HepG2 (cell line): ENCODE data around the gene WDR93. TPM values are rescaled to one million over a fixed set of nuclear protein-coding genes. Genes with fewer than 3 reads are reported as not detected.

Experiments used
- ATAC-seq: fragments of 200-7000 bp; cut with Tn5 transposase; 3 replicates; pipeline ENCODE4 v1.9.1; 2020; ENCODE audit warnings: mild to moderate bottlenecking, moderate library complexity
- BruUV-seq: library from RNA; stranded (reverse); fragments of 400-500 nt; replicated peaks from 2 replicates; lab custom pipeline; 2021; lab: Mats Ljungman, UMichigan
- CTCF ChIA-PET: fragments of 300-600 bp; formaldehyde crosslinking; extraction: SDS; loops from one replicate; lab custom pipeline; 2021; ENCODE audit warnings: low total read pairs, inconsistent platforms, low intra/inter-chr PET ratio; lab: Yijun Ruan, JAX
- POLR2A ChIA-PET: fragments of 350-600 bp; sonication (Branson Sonifier 250); formaldehyde crosslinking; loops from one replicate; lab custom pipeline; 2020; ENCODE audit warnings: antibody characterized with exemption, inconsistent platforms; lab: Yijun Ruan, JAX
- DNase-seq: peaks from one replicate; pipeline ENCODE4 v3.0.0-alpha.2; 2015; ENCODE audit warnings: low spot score
- FAIRE-seq: peaks from 3 replicates; lab custom pipeline; 2011; peaks lifted over from hg19 to GRCh38; lab: Jason Lieb, UNC
- H2AFZ ChIP-seq: one replicate; pipeline ENCODE4 v1.6.1; 2011; ENCODE audit warnings: low read length, inconsistent platforms
- H3K27ac ChIP-seq: fragments of 300-600 bp; 3 replicates; pipeline ENCODE4 v1.8.0; 2011; ENCODE audit warnings: mixed run types, mild to moderate bottlenecking, mixed read lengths, low read length, inconsistent platforms; ENCODE audit not compliant: insufficient read depth; ENCODE audit errors: extremely low read length
- H3K27me3 ChIP-seq, 2 experiments: fragments of 200-600 bp in 1 of 2; 2 replicates in 1 of 2; 3 replicates in 1 of 2; pipeline versions ENCODE4 v1.6.0 to v1.8.0; 2011; ENCODE audit warnings: low read length in 2 of 2, mild to moderate bottlenecking in 2 of 2, moderate library complexity in 2 of 2, inconsistent platforms in 1 of 2; ENCODE audit not compliant: insufficient read depth in 2 of 2, control insufficient read depth in 1 of 2
- H3K36me3 ChIP-seq, 2 experiments: fragments of 200-600 bp in 1 of 2; replicated peaks in 1 of 2; 2 replicates in 1 of 2; 3 replicates in 1 of 2; pipeline versions ENCODE4 v1.5.1 to v1.8.0; 2011; ENCODE audit warnings: low read length in 2 of 2, inconsistent platforms in 1 of 2; ENCODE audit not compliant: insufficient read depth in 2 of 2, control insufficient read depth in 1 of 2
- H3K4me1 ChIP-seq: 2 replicates; pipeline ENCODE4 v1.5.1; 2012; ENCODE audit warnings: low read length, inconsistent platforms; ENCODE audit not compliant: insufficient read depth
- H3K4me2 ChIP-seq: 2 replicates; pipeline ENCODE4 v1.6.0; 2011; ENCODE audit warnings: low read depth, low read length, inconsistent platforms
- H3K4me3 ChIP-seq, 3 experiments: fragments of 200-600 bp in 1 of 3; sonication (generic), shearing (Covaris generic) in 1 of 3; replicated peaks in 1 of 3; 2 replicates each; pipeline ENCODE4 v1.5.1; 2011 to 2016; ENCODE audit warnings: low read length in 3 of 3, inconsistent platforms in 2 of 3, low read depth in 2 of 3, mild to moderate bottlenecking in 2 of 3, control low read depth in 1 of 3, mixed read lengths in 1 of 3; ENCODE audit not compliant: insufficient read depth in 1 of 3
- H3K79me2 ChIP-seq: one replicate; pipeline ENCODE4 v1.6.1; 2011; ENCODE audit warnings: low read length, inconsistent platforms; ENCODE audit not compliant: insufficient read depth
- H3K9ac ChIP-seq: 2 replicates; pipeline ENCODE4 v1.6.0; 2011; ENCODE audit warnings: mild to moderate bottlenecking, low read depth, low read length, inconsistent platforms; ENCODE audit not compliant: insufficient read depth
- H3K9me3 ChIP-seq: 2 replicates; pipeline ENCODE4 v1.5.1; 2012; ENCODE audit warnings: mild to moderate bottlenecking, low read length
- H4K20me1 ChIP-seq: 2 replicates; pipeline ENCODE4 v1.6.0; 2011; ENCODE audit warnings: inconsistent platforms, mild to moderate bottlenecking, low read length, moderate library complexity; ENCODE audit not compliant: insufficient read depth
- CEBPG ChIP-seq: IDR thresholded peaks from 2 replicates; pipeline ENCODE4 v1.6.1; 2016
- CENPBD1 ChIP-seq: sonication (generic); formaldehyde crosslinking; IDR thresholded peaks from 2 replicates; pipeline ENCODE4 v1.8.0; 2022; ENCODE audit warnings: missing genetic modification reagents, low read depth, mild to moderate bottlenecking, borderline replicate concordance
- HOXA9 ChIP-seq: sonication (generic); formaldehyde crosslinking; IDR thresholded peaks from 2 replicates; pipeline ENCODE4 v1.8.1; 2022; ENCODE audit warnings: missing genetic modification reagents, mild to moderate bottlenecking, moderate library complexity, borderline replicate concordance
- KDM6A ChIP-seq: IDR thresholded peaks from 2 replicates; pipeline ENCODE4 v1.6.1; 2016; ENCODE audit warnings: low read depth
- NFKBIZ ChIP-seq: IDR thresholded peaks from 2 replicates; pipeline ENCODE4 v1.6.1; 2018; ENCODE audit warnings: missing genetic modification reagents, missing compliant biosample characterization
- RAD51 ChIP-seq: fragments of 450-650 bp; IDR thresholded peaks from 2 replicates; pipeline ENCODE4 v1.6.1; 2016; ENCODE audit warnings: borderline replicate concordance
- RFX5 ChIP-seq: IDR thresholded peaks from 2 replicates; pipeline ENCODE4 v1.6.1; 2011; ENCODE audit warnings: low read depth, low read length, improper control_type of control experiment
- SRF ChIP-seq: IDR thresholded peaks from 2 replicates; pipeline ENCODE4 v1.6.1; 2011; ENCODE audit warnings: mild to moderate bottlenecking, low read depth, low read length, moderate library complexity
- THAP9 ChIP-seq: sonication (generic); formaldehyde crosslinking; IDR thresholded peaks from 2 replicates; pipeline ENCODE4; 2020; ENCODE audit warnings: missing genetic modification reagents, mild to moderate bottlenecking, borderline replicate concordance
- U2AF2 ChIP-seq: fragments of 200-400 bp; formaldehyde crosslinking; IDR thresholded peaks from 2 replicates; pipeline ENCODE4 v1.6.1; 2017; ENCODE audit warnings: low read depth, mild to moderate bottlenecking, low read length
- ZBTB7B ChIP-seq: sonication (generic); formaldehyde crosslinking; IDR thresholded peaks from 2 replicates; pipeline ENCODE4 v1.4.0; 2020; ENCODE audit warnings: missing genetic modification reagents
- ZNF121 ChIP-seq: sonication (generic); formaldehyde crosslinking; IDR thresholded peaks from 2 replicates; pipeline ENCODE4 v1.5.0; 2020; ENCODE audit warnings: mild to moderate bottlenecking, missing genetic modification reagents
- ZNF251 ChIP-seq: sonication (generic); formaldehyde crosslinking; IDR thresholded peaks from 2 replicates; pipeline ENCODE4 v1.9.0; 2021; ENCODE audit warnings: mild to moderate bottlenecking, missing genetic modification reagents
- ZNF282 ChIP-seq: fragments of 450-650 bp; IDR thresholded peaks from 2 replicates; pipeline ENCODE4 v1.6.1; 2018; ENCODE audit not compliant: partially characterized antibody
- ZNF563 ChIP-seq: sonication (generic); formaldehyde crosslinking; IDR thresholded peaks from 2 replicates; pipeline ENCODE4 v1.8.0; 2022; ENCODE audit warnings: mild to moderate bottlenecking, moderate library complexity, missing genetic modification reagents
- ZNF567 ChIP-seq: sonication (generic); formaldehyde crosslinking; IDR thresholded peaks from 2 replicates; pipeline ENCODE4 v1.8.1; 2023; ENCODE audit warnings: mild to moderate bottlenecking, missing genetic modification reagents, borderline replicate concordance
- WGBS: methylation state at CpG from one replicate; pipeline ENCODE4 v1.1.6; 2017; ENCODE audit warnings: low lambda C conversion rate; 5-methylcytosine and 5-hydroxymethylcytosine counted together
- in situ Hi-C: cut with HindIII; loops from 2 replicates; pipeline ENCODE4 v1.10.0; 2017; ENCODE audit warnings: low pct_unique_long_range_greater_than_20kb; ENCODE audit not compliant: extremely low pct_ligation_motif_present
- intact Hi-C: fragments of 100-400 bp; cut with micrococcal nuclease; formaldehyde crosslinking; loops from one replicate; pipeline ENCODE4 v1.10.0; 2022; ENCODE audit not compliant: unreplicated experiment
- polyA plus RNA-seq, 8 experiments: library from polyadenylated mRNA; depleted of rRNA in 3 of 8; stranded (reverse) in 7 of 8; unstranded in 1 of 8; fragments of >200 nt; fragmentation: Illumina TruSeq in 4 of 8; extraction: Trizol in 4 of 8; gene quantifications; 2 replicates each; pipeline versions ENCODE4 v1.2.1 to v1.2.3, GENCODE V29; 2011 to 2016; ENCODE audit warnings: low read depth in 4 of 8, missing spikeins in 1 of 8, mixed read lengths in 1 of 8; ENCODE audit not compliant: insufficient read depth in 1 of 8
- total RNA-seq, 5 experiments: library from RNA; depleted of rRNA; stranded (reverse); fragments of >200 nt; fragmentation: Illumina TruSeq; extraction: Trizol; gene quantifications; 2 replicates each; pipeline ENCODE4 v1.2.3, GENCODE V29; 2016; ENCODE audit warnings: low read depth in 1 of 5

Gene WDR93
- total and polyA plus RNA-seq, 2 of the 13 experiments (the other 11 are each of a cell fraction or from before 2014, with no cell fraction given) = 0.07 TPM; not detected in 1

GRCh38 chr15:89659295-89659694 is 31.3 kb upstream of the WDR93 start:
- H4K20me1 ChIP-seq = no peaks in the 10 kb centered on the region
- DNase-seq (no peak), ATAC-seq (no peak), FAIRE-seq (no peak)
- H3K4me1 ChIP-seq = peaks cover 25% of the 10 kb centered on the region
- no peak overlapping the region for H3K9ac ChIP-seq
- H3K27ac ChIP-seq = no peak overlapping the region
- H2AFZ ChIP-seq = no peak overlapping the region
- in situ Hi-C loops = no loop called here
- 84% methylated on average over 2 of the region's 2 CpGs for WGBS
- H3K4me2 ChIP-seq = no peak overlapping the region
- TF ChIP-seq THAP9 (CRISPR knock-in tag) (no peak), HOXA9 (CRISPR knock-in tag) (no peak), ZNF121 (no peak), U2AF2 (no peak), ZNF563 (CRISPR knock-in tag) (no peak)
- no peaks in the 10 kb centered on the region for H3K79me2 ChIP-seq
- no peaks in the 10 kb centered on the region for H3K36me3 ChIP-seq
- intact Hi-C loops = no loop called here
- ChIA-PET CTCF (no interaction called here), POLR2A (no interaction called here)
- no peak overlapping the region for H3K4me3 ChIP-seq
- H3K27me3 ChIP-seq = peaks cover 1 to 2% of the 10 kb centered on the region in 2 experiments; a peak in 2 of 5 replicates
- BruUV-seq = no TSS peak
- no peaks in the 10 kb centered on the region for H3K9me3 ChIP-seq

- ATAC-seq = peak; percentile 62
- Histone ChIP-seq H2AFZ (no peak overlapping the region), H3K79me2 (no peaks in the 10 kb centered on the region), H3K4me3 (no peak overlapping the region), H3K27me3 (peaks cover 1 to 2% of the 10 kb centered on the region in 2 experiments; a peak in 2 of 5 replicates), H4K20me1 (no peaks in the 10 kb centered on the region), H3K9me3 (no peaks in the 10 kb centered on the region), H3K36me3 (no peaks in the 10 kb centered on the region), H3K27ac (no peak overlapping the region), H3K4me2 (no peak overlapping the region), H3K9ac (no peak overlapping the region), H3K4me1 (peaks cover 29% of the 10 kb centered on the region)
- in situ Hi-C loops (no loop called here), intact Hi-C loops (no loop called here)
- no peak for DNase-seq
- no peak for FAIRE-seq
- POLR2A ChIA-PET = no interaction called here
- BruUV-seq = no TSS peak
- WGBS = 24% methylated on average over 2 of the region's 2 CpGs
- CTCF ChIA-PET = no interaction called here
- TF ChIP-seq CEBPG (CRISPR knock-in tag) (no peak), ZNF567 (CRISPR knock-in tag) (no peak), RAD51 (no peak), NFKBIZ (CRISPR knock-in tag) (no peak), ZNF251 (CRISPR knock-in tag) (no peak), ZNF282 (no peak), RFX5 (no peak), ZBTB7B (CRISPR knock-in tag) (no peak), KDM6A (CRISPR knock-in tag) (no peak), CENPBD1 (CRISPR knock-in tag) (no peak), SRF (no peak)
These were observed 30.1 kb upstream of the WDR93 start for GRCh38 chr15:89660556-89660955.
